Fibroblast of mammary gland (primary cell): ENCODE data around the gene C10orf90.

Source experiments
- DNase-seq: peaks from one replicate; pipeline ENCODE4 v3.0.0-alpha.2; 2010; ENCODE audit warnings: low read depth
- H3K4me3 ChIP-seq: 2 replicates; pipeline ENCODE4 v1.5.1; 2011; ENCODE audit warnings: low read depth, mild to moderate bottlenecking, low read length, moderate library complexity; ENCODE audit not compliant: control insufficient read depth
- CTCF ChIP-seq: conservative IDR thresholded peaks from 2 replicates; pipeline ENCODE4 v1.5.1; 2011; ENCODE audit warnings: low read depth, low read length, inconsistent platforms; ENCODE audit not compliant: control insufficient read depth, insufficient read depth

C10orf90 gene

GRCh38 chr10:126570621-126571602, 99.6 kb downstream of the C10orf90 start:
- TF ChIP-seq CTCF: no peak
- no peak overlapping the region for H3K4me3 ChIP-seq
- DNase-seq: peak; percentile 51

- DNase-seq: no peak
- H3K4me3 ChIP-seq: no peak overlapping the region
- TF ChIP-seq CTCF: no peak
These were observed 100.3 kb downstream of the C10orf90 start for GRCh38 chr10:126570245-126570570.

GRCh38 chr10:126569513-126570244, 100.8 kb downstream of the C10orf90 start:
- DNase-seq: peak; percentile 86
- H3K4me3 ChIP-seq: no peak overlapping the region
- no peak for TF ChIP-seq CTCF

DNA sequence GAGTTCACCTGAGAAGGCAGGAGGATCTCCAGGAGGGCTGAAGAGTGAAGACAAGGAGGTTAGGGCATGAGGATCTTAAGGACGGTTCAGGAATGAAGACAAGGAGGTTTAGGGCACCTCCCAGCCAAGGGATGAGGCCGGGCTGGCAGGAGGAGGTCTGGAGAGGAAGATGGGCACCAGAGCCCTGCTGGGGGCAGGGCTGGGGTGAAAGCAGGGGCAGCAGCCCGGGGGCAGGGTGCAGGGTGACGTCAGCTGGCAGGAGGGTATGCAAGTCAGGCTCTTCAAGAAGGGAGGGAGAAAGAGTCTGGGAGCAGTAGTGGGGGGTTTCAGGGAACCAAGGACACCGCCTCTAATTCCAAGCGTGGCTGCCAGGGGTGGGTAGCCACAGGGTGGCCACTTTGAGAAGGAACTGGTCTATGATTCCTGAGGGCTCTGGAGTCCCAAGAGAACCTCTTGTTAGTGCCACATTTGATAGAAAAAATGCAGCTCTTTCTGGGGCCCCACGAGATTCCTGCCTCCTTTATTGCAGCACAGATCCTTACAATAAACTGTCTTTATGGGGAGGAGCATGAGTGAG, 101.6 kb downstream of the C10orf90 start:
- TF ChIP-seq CTCF: no peak

GRCh38 chr10:126565871-126566270, 104.6 kb downstream of the C10orf90 start:
- no peak for TF ChIP-seq CTCF
- no peak for DNase-seq
- no peak overlapping the region for H3K4me3 ChIP-seq

More for the DNA sequence above, 101.6 kb downstream of the C10orf90 start:
- no peak for DNase-seq
- H3K4me3 ChIP-seq: no peak overlapping the region

DNA sequence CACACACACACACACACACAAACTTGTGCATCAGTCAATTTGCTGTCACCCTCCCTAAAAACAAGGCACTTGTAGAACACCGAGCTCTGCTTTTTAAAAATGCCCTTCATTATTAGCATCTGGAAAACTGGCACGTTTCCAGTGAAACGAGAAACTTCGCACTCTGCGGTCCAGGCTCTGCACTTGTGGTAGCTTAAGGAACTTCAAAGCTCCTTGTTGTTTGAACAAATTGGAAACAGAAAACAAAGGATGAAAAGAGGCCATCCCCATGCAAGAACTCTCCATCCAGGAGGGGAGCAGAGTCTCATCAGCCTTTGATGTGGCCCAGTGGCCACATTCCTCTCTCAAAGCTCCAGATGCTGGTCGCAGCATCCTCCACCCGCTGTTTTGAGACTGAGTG, 105.1 kb downstream of the C10orf90 start:
- DNase-seq: no peak
- H3K4me3 ChIP-seq: no peak overlapping the region
- no peak for TF ChIP-seq CTCF
